ENCODE measurements around the gene OR13C9.
"Not testable (repeated sequence)": the region's sequence is repeated elsewhere in the genome, so short reads cannot be mapped to it uniquely, and the experiment has no call there.

The OR13C9 gene

GRCh38 chr9:104618104-104618503 lies at the start of gene OR13C9:
OR13C9 (minus strand) TSS chr9:104618204; CDS start chr9:104618204, 0 bp downstream.
- H3K4me3 ChIP-seq (ENCODE audit: low read depth, low read length), result no peak within 1 kb of the TSS
- no peak for TF ChIP-seq CTCF (IDR thresholded peaks at IDR 0.05; ENCODE audit: low read depth, low read length)
- TF ChIP-seq MAX (IDR thresholded peaks at IDR 0.05; ENCODE audit: low read depth, low read length), result no peak
- TF ChIP-seq MYC (IDR thresholded peaks at IDR 0.05; ENCODE audit: low read depth, low read length), result no peak
- TF ChIP-seq POLR2A (IDR thresholded peaks at IDR 0.05; ENCODE audit: extremely low read depth, insufficient read length), result no peak
- no peak for DNase-seq (ENCODE audit: low read depth)

GRCh38 chr9:104658496-104659195 lies 40.6 kb upstream of the OR13C9 start:
- H3K4me3 ChIP-seq (ENCODE audit: low read depth, low read length), result no peak overlapping the region
- DNase-seq (ENCODE audit: low read depth), result no peak
- TF ChIP-seq POLR2A (IDR thresholded peaks at IDR 0.05; ENCODE audit: extremely low read depth, insufficient read length), result no peak
- no peak for TF ChIP-seq MYC (IDR thresholded peaks at IDR 0.05; ENCODE audit: low read depth, low read length)
- TF ChIP-seq CTCF (IDR thresholded peaks at IDR 0.05; ENCODE audit: low read depth, low read length), result no peak
- TF ChIP-seq MAX (IDR thresholded peaks at IDR 0.05; ENCODE audit: low read depth, low read length), result no peak

GRCh38 chr9:104635456-104635855 lies 17.5 kb upstream of the OR13C9 start:
- TF ChIP-seq POLR2A (IDR thresholded peaks at IDR 0.05; ENCODE audit: extremely low read depth, insufficient read length) (no peak), CTCF (IDR thresholded peaks at IDR 0.05; ENCODE audit: low read depth, low read length) (no peak), MYC (IDR thresholded peaks at IDR 0.05; ENCODE audit: low read depth, low read length) (no peak), MAX (IDR thresholded peaks at IDR 0.05; ENCODE audit: low read depth, low read length) (no peak)
- no peak for DNase-seq (ENCODE audit: low read depth)
- H3K4me3 ChIP-seq (ENCODE audit: low read depth, low read length), result no peak overlapping the region

- TF ChIP-seq POLR2A (IDR thresholded peaks at IDR 0.05; ENCODE audit: extremely low read depth, insufficient read length) (no peak), CTCF (IDR thresholded peaks at IDR 0.05; ENCODE audit: low read depth, low read length) (no peak), MYC (IDR thresholded peaks at IDR 0.05; ENCODE audit: low read depth, low read length) (no peak), MAX (IDR thresholded peaks at IDR 0.05; ENCODE audit: low read depth, low read length) (no peak)
- no peak overlapping the region for H3K4me3 ChIP-seq (ENCODE audit: low read depth, low read length)
- DNase-seq (ENCODE audit: low read depth), result no peak
These were observed 16.0 kb upstream of the OR13C9 start for GRCh38 chr9:104633976-104634520.

GRCh38 chr9:104625964-104626363 lies 8.0 kb upstream of the OR13C9 start:
- not testable (repeated sequence) for H3K4me3 ChIP-seq (ENCODE audit: low read depth, low read length)
- DNase-seq (ENCODE audit: low read depth), result peak; percentile 37

GRCh38 chr9:104617418-104617817 lies 586 bp downstream of the OR13C9 start:
- TF ChIP-seq MYC (IDR thresholded peaks at IDR 0.05; ENCODE audit: low read depth, low read length) (no peak), POLR2A (IDR thresholded peaks at IDR 0.05; ENCODE audit: extremely low read depth, insufficient read length) (no peak), CTCF (IDR thresholded peaks at IDR 0.05; ENCODE audit: low read depth, low read length) (no peak), MAX (IDR thresholded peaks at IDR 0.05; ENCODE audit: low read depth, low read length) (no peak)
- H3K4me3 ChIP-seq (ENCODE audit: low read depth, low read length), result no peak overlapping the region
- no peak for DNase-seq (ENCODE audit: low read depth)

Data from NB4 (cell line).